GM21619 (cell line): ENCODE results near the gene VPREB1.
"Not testable (repeated sequence)": the region's sequence is repeated elsewhere in the genome, so short reads cannot be mapped to it uniquely, and the experiment has no call there.

Source experiments
- ATAC-seq: cut with Tn5 transposase; IDR thresholded peaks from one replicate; pipeline ENCODE4 v1.9.1; 2021; ENCODE audit not compliant: unreplicated experiment

Gene VPREB1

GRCh38 chr22:22292656-22293055, 48.1 kb downstream of the VPREB1 start:
- not testable (repeated sequence) for ATAC-seq

GRCh38 chr22:22293436-22293835, 48.9 kb downstream of the VPREB1 start:
- ATAC-seq: not testable (repeated sequence)

- ATAC-seq: not testable (repeated sequence)
These were observed 50.1 kb downstream of the VPREB1 start for GRCh38 chr22:22294641-22295040.
